NAMALWA (cell line): Measurements from ENCODE around the gene NLRP3.
"Not testable (repeated sequence)": the region's sequence is repeated elsewhere in the genome, so short reads cannot be mapped to it uniquely, and the experiment has no call there.

Experiments used
- DNase-seq: peaks from one replicate; pipeline ENCODE4 v3.0.0-alpha.2; 2015; ENCODE audit warnings: low spot score

The NLRP3 gene

DNA sequence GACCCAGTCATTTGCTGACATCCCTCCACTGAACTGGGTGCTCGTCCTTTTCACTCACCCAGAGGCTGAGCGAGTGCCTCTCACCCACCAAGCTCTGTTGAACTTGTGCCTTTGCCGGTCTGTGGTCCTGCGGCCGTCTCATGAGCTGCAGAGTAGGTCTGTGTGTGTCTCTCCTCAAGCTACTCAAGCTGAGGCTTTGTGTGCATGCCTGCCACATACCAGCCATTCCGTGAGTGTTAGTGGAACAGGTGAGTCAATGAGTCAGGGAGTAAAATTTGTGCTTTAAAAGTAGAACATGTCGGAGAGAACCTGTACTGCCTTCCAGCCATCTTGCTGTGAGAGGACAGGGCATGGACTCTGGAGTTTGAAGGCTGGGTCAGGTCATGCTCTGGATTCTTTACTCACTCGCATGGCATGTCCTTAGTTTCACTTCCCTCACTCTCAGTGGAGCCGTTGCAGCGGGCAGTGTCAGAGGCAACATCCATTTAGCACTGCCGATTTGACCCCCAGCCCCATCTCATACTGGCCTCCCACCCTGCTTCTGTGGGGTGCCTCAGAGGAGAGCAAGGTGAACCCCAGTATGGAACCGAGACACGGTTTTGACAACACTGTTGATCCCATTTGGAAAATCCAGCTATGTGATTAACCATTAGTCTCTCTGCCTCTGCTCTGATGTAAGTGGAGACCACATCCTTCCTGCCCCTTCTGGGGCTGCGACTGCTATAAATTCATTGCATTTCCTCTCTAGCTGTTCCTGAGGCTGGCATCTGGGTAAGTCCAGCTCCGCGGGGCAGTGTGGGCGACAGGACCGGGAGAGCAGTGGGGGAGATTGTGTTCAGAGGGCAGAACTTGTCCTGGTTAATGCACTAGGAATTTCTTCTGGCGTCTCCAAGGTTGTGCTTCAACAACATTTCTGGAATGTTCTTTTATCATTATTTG is at the start of gene NLRP3:
TSS of gene NLRP3 (plus strand) at position 751 of the 939 bp plus-strand sequence. CDS start 2,628 bp downstream, outside the sequence.
- DNase-seq: peak; percentile 47

DNA sequence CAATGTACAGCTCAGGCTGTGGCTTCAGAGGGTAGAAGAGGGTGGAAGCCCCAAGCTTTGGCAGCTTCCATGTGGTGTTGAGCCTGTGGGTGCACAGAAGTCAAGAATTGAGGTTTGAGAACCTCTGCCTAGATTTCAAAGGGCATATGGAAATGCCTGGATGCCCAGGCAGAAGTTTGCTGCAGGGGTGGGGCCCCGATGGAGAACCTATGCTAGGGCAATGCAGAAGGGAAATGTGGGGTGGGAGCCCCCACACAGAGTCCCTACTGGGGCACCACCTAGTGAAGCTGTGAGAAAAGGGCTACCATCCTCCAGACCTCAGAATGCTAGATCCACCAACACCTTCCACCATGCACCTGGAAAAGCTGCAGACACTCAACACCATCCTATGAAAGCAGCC is 49.6 kb upstream of the NLRP3 start:
- DNase-seq: not testable (repeated sequence)

DNA sequence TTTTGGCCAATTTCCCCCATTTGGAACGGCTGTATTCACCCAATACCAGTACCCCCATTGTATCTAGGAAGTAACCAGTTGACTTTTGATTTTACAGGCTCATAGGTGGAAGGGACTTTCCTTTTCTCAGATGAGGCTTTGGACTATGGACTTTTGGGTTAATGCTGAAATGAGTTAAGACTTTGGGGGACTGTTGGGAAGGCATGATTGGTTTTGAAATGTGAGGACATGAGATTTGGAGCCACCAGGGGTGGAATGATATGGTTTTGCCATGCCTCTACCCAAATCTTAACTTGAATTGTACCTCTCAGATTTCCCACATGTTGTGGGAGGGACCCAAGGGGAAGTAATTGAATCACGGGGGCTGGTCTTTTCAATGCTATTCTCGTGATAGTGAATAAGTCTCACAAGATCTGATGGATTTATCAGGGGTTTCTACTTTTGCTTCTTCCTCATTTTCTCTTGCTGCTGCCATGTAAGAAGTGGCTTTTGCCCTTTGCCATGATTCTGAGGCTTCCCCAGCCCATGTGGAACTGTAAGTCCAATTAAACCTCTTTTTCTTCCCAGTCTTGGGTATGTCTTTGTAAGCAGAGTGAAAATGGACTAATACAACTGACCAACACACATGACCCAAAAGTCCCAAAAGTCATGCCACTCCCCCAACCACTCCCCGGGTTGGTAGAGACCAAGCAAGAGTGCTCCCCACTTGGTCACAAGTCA is 48.9 kb upstream of the NLRP3 start:
- DNase-seq: no peak

DNA sequence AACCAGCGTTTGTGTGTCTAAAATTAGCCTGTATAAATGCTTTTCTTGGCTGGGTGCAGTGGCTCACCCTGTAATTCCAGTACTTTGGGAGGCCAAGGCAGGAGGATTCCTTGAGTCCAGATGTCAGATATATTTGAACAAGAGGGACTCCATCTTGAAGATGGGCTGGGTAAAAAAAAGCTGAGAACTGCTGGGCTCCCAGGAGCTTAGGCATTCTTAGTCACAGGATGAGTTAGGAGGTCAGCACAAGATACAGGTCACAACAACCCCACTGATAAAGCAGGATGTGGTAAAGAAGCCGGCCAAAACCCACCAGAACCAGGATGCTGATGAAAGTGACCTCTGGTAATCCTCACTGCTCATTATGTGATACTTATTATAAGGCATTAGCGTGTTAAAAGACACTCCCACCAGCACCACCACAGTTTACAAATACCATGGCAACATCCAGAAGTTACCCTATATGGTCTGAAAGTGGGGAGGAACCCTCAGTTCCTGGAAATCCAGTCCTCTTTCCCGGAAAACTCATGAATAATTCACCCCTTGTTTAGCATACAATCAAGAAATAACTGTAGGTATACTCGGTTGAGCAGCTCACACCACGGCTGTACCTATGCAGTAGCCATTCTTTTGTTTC is 48.1 kb upstream of the NLRP3 start:
- no peak for DNase-seq

DNA sequence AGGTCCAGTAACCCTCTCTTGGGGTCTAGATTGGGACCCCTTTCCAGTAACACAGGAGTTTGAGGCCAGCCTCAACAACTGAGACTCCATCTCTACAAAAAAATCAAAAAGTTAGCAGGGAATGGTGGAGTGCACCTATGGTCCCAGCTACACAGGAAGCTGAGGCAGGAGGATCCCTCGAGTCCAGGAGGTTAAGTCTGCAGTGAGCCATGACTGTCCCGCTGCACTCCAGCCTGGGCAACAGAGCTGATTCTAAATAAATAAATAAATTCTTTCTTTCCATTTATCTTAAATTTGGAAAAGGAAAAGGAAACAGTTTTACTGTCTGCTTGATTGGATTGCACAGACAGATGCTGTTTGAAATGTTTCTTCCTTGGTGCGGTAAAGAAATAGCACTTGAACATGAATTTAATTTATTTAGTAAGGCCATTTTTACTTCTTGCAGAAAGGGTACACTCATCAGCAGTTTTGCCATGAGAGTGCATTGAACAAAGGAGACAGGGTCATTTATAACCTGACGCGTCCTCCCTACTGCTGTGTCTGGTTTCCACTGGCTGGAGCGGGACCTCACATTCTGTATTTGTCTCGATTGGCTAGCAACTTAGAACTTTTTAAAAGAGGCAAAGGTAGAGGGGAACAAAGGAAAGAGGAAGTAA is 47.4 kb upstream of the NLRP3 start:
- no peak for DNase-seq

DNA sequence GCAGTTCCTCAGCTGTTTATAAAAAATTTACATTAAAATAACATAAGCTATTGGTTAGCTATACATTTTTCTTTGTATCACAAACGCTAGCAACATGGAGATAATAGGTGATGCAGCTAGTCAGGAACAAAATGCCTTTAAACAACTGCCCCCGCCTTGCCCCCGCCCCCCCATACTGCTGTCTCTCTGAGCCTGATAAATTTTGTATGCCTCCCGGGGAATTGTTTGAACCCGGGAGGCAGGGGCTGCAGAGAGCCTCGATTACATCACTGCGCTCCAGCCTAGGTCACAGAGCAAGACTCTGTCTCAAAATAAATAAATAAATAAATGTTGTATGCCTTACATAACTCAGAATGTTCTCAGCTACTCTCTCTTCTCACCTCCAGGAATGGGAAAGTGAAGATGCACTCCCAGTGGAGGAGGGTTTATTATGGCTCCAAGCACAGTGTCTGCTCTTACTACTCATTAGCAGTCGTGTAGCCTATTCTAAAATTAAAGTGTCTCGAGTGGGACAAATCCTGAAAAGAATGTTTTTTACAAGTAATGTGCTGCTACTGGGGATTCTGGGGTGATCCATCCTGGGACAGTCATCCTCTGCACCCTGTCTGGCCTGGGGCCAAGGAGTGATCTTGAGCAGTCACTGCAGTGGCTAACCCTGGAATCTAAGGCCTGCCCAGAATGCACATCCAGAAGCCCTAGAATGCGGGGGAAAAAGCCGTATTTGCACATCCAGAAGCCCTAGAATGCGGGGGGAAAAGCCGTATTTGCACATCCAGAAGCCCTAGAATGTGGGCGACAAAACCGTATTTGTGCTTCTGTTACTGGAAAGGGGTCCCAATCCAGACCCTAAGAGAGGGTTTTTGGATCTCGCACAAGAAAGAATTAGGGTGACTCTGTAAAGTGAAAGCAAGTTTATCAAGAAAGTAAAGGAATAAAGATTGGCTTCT is 44.9 kb upstream of the NLRP3 start:
- DNase-seq: no peak

DNA sequence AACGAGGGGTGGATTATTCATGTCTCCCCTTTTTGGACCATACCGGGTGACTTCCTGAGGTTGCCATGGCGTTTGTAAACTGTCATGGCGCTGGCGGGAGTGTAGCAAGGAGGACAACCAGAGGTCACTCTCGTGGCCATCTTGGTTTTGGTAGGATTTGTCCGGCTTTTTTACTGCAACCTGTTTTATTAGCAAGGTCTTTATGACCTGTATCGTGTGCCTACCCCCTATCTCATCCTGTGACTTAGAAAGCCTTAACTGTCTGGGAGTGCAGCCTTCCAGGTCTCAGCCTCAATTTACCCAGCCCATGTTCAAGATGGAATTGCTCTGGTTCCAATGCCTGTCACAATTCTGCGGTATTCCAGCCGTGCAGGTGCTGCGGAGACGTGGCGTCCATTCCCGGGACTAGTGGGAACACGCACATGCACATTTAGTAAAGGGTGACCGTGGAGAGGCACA is 44.1 kb upstream of the NLRP3 start:
- no peak for DNase-seq

DNA sequence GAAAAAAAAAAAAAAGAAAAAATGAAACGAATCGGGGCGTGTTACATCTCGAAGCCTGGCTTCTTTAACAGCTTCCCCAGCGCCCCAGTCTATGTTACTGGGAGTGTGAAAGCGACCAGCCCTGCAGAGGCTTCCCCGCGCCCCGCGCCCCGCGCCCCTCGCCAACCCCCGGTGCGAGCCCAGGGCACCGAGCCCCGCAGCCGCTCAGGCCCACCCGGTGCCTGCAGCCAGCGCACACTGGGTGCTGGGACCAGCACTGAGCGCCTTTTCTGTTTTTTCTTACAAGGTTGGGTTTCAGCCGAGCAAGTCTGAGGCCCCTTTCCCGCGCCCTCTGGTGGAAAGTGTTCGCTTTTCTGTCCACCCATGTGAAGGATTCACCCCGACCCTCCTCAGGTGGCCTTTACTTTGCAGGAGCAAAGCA is 42.2 kb upstream of the NLRP3 start:
- peak; percentile 60 for DNase-seq

DNA sequence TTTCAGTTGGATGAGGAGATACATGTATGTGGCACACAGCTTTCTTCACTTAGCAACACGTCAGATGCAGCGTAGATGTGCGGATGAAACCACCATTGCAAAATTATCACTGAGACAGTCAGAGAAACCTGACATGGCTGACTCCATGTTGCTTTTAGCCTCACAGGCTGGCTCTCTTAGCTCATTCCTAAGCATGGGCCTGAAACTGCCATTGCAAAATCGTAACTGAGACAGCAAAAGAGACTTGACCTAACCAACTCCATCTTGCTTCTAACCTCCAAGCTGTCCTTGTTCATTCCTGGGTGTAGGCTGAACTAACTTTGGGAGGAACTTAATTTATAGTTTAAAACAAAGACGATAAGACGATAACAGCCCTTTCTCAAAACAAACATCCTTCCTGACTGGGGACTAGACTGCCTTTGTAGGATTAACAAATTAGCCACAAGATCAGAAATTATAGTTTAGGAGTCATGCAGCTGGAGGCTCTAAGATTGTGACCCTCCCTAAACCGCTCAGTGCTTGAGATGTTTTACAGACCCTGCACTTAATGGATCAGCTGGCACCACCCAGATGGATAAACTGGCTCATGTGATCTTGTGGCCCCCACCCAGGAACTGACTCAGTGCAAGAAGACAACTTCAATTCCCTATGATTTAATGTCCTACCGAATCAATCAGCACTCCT is 41.2 kb upstream of the NLRP3 start:
- DNase-seq: not testable (repeated sequence)

DNA sequence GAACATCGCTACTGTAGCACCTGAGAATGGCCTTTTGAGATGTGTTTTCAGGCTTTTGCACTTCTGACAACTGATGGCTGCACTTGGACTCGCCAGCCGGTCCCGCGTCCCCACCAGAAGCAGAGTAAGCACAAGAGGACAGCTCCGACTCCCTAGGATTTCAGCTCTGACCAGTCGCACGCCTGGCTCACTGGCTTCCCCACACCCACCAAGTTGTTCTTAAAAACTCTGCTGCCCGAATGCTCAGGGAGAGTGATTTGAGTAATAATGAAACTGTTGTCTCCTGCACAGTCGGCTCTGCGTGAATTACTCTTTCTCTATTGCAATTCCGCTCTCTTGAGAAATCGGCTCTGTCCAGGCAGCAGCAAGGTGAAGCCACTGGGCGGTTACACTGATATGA is 40.2 kb upstream of the NLRP3 start:
- DNase-seq: no peak

DNA sequence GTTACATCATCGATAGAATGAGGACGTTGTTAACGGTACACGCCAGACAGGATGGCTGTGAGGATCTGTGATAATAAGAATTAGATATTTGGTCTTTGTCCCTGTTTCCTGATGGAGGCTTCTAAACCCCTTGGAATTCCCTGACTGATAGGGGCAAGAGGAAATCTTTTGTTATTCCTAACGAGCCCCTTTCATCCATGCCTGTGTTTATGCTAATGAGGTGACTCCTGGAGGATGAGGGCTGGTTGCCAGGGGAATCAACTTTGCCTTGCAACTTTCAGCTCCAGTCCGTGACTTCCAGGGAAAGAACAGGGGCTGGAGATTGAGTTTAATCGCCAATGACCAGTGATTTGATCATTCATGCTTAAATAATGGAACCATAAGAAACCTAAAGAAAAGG is 39.3 kb upstream of the NLRP3 start:
- no peak for DNase-seq

DNA sequence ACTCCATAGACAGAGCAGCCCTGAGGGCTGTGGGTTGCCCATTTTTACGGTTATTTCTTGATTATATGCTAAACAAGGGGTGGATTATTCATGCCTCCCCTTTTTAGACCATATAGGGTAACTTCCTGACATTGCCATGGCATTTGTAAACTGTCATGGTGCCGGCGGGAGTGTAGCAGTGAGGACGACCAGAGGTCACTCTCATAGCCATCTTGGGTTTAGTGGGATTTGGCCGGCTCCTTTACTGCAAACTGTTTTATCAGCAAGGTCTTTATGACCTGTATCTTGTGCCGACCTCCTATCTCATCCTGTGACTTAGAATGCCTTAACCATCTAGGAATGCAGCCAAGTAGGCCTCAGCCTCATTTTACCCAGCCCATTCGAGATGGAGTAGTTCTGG is 38.3 kb upstream of the NLRP3 start:
- DNase-seq: not testable (repeated sequence)

DNA sequence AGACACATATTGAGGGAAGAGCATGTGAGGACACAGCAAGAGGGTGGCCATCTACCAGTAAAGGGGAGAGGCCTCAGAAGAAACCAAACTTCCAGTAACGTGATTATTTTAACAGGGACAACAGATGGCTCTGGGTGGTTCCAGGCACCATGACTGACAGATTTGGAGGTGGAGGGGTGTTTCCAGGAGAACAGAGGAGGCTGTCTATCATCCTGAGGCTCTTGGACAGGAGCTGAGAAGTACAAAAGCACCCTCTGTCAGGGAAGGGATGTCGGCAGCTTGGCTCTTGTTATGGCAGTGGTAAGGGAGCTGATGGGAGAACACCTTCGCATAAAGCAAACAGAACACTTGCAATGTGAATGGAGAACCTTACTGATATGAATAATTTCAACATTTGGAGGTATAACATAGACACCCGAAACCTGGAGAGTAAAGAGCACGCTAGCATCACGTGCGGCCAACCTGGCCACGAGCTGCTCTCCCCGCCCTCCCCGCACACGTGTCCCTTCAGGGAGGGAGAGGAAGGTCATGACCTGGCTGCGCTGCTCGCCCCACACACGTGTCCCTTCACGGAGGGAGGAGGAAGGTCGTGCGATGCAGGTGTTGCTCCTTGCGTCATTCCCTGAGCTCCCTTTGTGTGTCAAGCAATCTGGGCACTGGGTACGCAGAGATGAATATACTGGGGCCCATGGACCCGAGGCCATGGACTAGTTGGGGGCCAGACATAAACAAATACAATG is 37.5 kb upstream of the NLRP3 start:
- no peak for DNase-seq

DNA sequence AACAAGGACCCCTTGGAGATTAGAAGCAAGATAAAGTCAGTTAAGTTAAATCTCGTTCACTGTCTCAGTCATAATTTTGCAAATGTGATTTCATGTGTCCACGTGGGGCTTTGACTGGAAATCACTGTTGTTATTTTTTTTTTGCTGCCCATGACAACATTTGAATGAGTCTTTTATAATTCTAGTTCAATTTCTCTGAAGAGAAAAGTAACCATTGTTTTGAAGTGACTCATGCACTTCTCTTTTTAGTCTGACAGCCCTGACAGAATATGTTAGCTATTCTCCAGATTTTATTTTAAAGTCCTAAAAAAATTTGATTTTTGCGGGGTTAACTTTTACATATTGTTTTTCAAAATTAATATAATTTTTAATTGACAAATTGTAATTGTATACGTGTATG is 30.7 kb upstream of the NLRP3 start:
- no peak for DNase-seq

DNA sequence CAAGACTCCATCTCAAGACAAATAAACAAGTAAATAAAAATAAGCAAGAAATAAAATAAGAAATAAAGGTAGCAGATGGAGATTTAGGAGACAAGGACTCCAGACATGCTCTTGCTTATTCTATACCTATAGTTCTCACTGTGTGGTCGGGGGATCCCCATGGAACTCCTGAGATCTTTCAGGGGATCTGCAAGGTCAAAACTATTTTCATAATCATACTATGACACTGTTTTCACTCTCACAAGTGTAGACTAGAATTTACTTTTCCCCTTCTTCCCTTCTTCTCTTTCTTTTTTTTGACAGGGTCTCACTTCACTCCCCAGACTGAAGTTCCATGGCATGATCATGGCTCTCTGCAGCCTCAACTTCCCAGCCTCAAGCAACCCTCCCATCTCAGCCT is 29.8 kb upstream of the NLRP3 start:
- DNase-seq: no peak

DNA sequence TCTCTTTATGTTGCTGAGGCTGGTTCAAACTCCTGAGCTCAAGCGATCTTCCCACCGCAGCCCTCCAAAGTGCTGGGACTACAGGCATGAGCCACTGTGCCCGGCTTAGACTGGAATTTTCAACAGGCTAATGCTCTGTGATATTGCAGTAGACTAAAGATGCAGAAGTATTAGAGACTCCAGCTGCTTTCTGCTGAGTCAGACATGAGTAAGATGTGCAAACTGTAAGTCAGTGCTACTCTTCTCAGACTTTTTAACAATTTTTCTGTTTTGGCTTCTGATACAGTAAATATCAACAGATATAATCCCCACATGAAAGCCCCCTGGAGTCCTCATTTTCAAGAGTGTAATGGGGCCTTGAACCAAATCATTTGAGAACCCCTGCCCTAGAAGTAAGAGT is 29.3 kb upstream of the NLRP3 start:
- DNase-seq: no peak

DNA sequence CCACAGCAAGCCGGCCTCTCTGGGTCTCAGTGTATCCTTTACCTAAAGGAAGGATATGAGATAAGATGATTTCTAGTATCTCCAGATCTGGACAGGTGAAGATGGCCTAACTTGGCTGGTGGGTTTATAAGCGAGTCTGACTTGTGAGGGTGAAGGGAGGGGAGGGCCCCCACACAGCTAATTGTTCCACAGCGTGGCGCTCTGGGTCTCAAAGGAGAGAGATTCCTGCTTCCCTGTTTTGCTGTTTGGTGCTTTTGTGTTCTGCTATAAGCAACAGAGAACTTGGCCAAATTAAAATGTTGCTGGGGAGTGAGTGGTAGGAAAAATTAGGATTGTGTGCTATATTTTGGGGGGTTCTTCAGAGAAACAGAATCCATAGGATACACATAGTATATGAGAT is 28.9 kb upstream of the NLRP3 start:
- no peak for DNase-seq

DNA sequence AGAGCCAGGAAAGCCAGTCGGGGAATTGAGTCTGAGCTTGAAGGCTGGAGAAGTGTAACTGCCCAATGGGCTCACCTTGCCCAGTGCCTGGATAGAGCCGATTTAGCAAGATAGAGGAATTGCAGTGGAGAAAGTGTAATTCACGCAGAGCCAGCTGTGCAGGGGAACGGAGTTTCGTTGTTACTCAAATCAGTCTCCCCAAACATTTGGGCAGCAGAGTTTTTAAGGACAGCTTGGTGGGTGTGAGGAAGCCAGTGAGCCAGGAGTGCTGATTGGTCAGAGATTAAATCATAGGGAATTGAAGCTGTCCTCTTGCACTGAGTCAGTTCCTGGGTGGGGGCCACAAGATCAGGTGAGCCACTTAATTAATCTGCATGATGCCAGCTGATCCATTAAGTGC is 28.4 kb upstream of the NLRP3 start:
- no peak for DNase-seq

DNA sequence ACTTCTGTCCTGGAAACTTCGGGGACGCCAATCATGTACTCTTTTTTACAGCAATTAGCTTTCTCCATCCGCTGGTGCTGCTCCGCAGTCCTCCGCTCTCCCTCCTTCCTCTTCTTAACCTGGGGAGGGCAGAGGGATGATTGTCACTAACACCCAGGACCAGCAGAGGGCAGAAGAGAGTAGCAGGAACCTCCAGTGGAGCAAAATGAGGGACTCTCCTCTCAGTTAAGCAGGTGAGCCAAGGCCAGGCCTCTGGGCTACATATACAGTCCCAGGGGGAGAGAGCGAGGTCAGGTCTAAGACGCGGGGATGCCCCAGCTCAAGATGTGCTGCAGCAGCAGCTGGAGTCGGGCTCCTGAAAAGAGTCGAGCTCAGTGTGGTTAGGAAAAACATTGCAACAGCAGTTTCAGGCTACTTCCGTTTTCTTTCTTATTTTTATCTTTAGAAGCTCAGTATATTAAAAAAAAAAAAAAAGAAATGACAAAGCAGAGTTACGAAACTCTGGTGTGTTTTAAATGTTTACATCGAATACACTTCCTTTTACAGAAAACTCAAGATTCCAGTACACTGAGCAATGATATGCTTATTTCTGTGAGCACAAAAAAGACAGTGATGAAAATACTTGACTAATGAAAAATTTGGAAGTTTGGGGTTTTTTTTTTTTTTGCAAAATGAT is 25.7 kb upstream of the NLRP3 start:
- DNase-seq: peak; percentile 95
